Measurements from ENCODE around the gene SCP2.

SCP2 gene

GRCh38 chr1:52917581-52917980, 9.5 kb upstream of the SCP2 start:
- no peak for TF ChIP-seq CTCF (IDR thresholded peaks at IDR 0.05; ENCODE audit: extremely low read depth, missing control alignments)
- no peak for DNase-seq (ENCODE audit: low spot score)

- DNase-seq (ENCODE audit: low spot score) = no peak
- TF ChIP-seq CTCF (IDR thresholded peaks at IDR 0.05; ENCODE audit: extremely low read depth, missing control alignments) = no peak
Observed at GRCh38 chr1:52918201-52918600, 8.9 kb upstream of the SCP2 start.

- DNase-seq (ENCODE audit: low spot score) = no peak
- TF ChIP-seq CTCF (IDR thresholded peaks at IDR 0.05; ENCODE audit: extremely low read depth, missing control alignments) = no peak
Observed at GRCh38 chr1:52919051-52919722, 7.9 kb upstream of the SCP2 start.

GRCh38 chr1:52919723-52920483, 7.2 kb upstream of the SCP2 start:
- TF ChIP-seq CTCF (IDR thresholded peaks at IDR 0.05; ENCODE audit: extremely low read depth, missing control alignments) = no peak
- no peak for DNase-seq (ENCODE audit: low spot score)

GRCh38 chr1:52920791-52921291, 6.2 kb upstream of the SCP2 start:
- DNase-seq (ENCODE audit: low spot score) = no peak
- TF ChIP-seq CTCF (IDR thresholded peaks at IDR 0.05; ENCODE audit: extremely low read depth, missing control alignments) = no peak

- TF ChIP-seq CTCF (IDR thresholded peaks at IDR 0.05; ENCODE audit: extremely low read depth, missing control alignments) = no peak
- no peak for DNase-seq (ENCODE audit: low spot score)
Observed at GRCh38 chr1:52925571-52926005, 1.5 kb upstream of the SCP2 start.

GRCh38 chr1:52926864-52927211, 238 bp upstream of the SCP2 start:
- TF ChIP-seq CTCF (IDR thresholded peaks at IDR 0.05; ENCODE audit: extremely low read depth, missing control alignments) = no peak
- DNase-seq (ENCODE audit: low spot score) = no peak
